Esophagus muscularis mucosa (tissue), 4 donors: ENCODE results near the gene CEACAM21. TPM values are rescaled to one million over a fixed set of nuclear protein-coding genes. Genes with fewer than 3 reads are reported as not detected.
"Not testable (repeated sequence)": the region's sequence is repeated elsewhere in the genome, so short reads cannot be mapped to it uniquely, and the experiment has no call there.

Experiments
- DNase-seq: peaks from one replicate; pipeline ENCODE4 v3.0.0-alpha.2; 2017; ENCODE audit errors: extremely low spot score
- H3K27ac ChIP-seq, 4 donors: fragments of 200-600 bp; sonication (generic); replicated peaks in 1 of 4; 1 replicate in 3 of 4; 2 replicates in 1 of 4; pipeline ENCODE4 v1.5.1; 2016 to 2019; ENCODE audit warnings: mild to moderate bottlenecking in 1 of 4
- H3K27me3 ChIP-seq, 4 donors: fragments of 200-600 bp; sonication (generic); one replicate each; pipeline versions ENCODE4 v1.5.1 to v1.6.0; 2016 to 2019
- H3K36me3 ChIP-seq, 4 donors: fragments of 200-600 bp; sonication (generic); one replicate each; pipeline ENCODE4 v1.5.1; 2016 to 2019
- H3K4me1 ChIP-seq, 4 donors: fragments of 200-600 bp; sonication (generic); one replicate each; pipeline ENCODE4 v1.5.1; 2016 to 2019
- H3K4me3 ChIP-seq, 4 donors: fragments of 200-600 bp; sonication (generic); 1 replicate in 2 of 4; 2 replicates in 2 of 4; pipeline ENCODE4 v1.5.1; 2016 to 2019; ENCODE audit warnings: mild to moderate bottlenecking in 4 of 4, moderate library complexity in 1 of 4
- H3K9me3 ChIP-seq, 4 donors: fragments of 200-600 bp; sonication (generic); 1 replicate in 3 of 4; 2 replicates in 1 of 4; pipeline ENCODE4 v1.5.1; 2016 to 2019
- CTCF ChIP-seq, 3 experiments: fragments of 200-600 bp in 2 of 3; fragments of 450-650 bp in 1 of 3; sonication (generic) in 2 of 3; IDR thresholded peaks; one replicate each; pipeline ENCODE4 v1.5.1; 2017 to 2019; ENCODE audit warnings: antibody characterized with exemption in 3 of 3, mild to moderate bottlenecking in 2 of 3, moderate library complexity in 1 of 3
- EP300 ChIP-seq: sonication (generic); formaldehyde crosslinking; IDR thresholded peaks from one replicate; pipeline ENCODE4 v1.6.1; 2017; ENCODE audit warnings: antibody characterized with exemption
- POLR2A ChIP-seq: fragments of 450-650 bp; IDR thresholded peaks from one replicate; pipeline ENCODE4 v1.6.1; 2017; ENCODE audit warnings: antibody characterized with exemption, moderate library complexity, mild to moderate bottlenecking, low read depth
- POLR2AphosphoS5 ChIP-seq, 2 donors: sonication (generic); formaldehyde crosslinking; IDR thresholded peaks; one replicate each; pipeline ENCODE4 v1.6.1; 2017; ENCODE audit warnings: antibody characterized with exemption in 2 of 2
- WGBS: methylation state at CpG from one replicate; pipeline ENCODE4 v1.1.5; 2018; 5-methylcytosine and 5-hydroxymethylcytosine counted together
- intact Hi-C: fragments of 100-400 bp; cut with DNase I; formaldehyde crosslinking; loops from one replicate; pipeline ENCODE4 v1.15.1; 2023
- total RNA-seq, 4 donors: library from RNA; depleted of rRNA; stranded (reverse); fragments of >200 nt; gene quantifications; one replicate each; pipeline versions ENCODE4 v1.1.0 to v1.2.1, GENCODE V29; 2016

CEACAM21 gene
- total RNA-seq, 4 donors from 2014 or later: 0.83 to 1.8 TPM; not detected in 2

GRCh38 chr19:41578886-41579285, 2.9 kb downstream of the CEACAM21 start:
- Histone ChIP-seq H3K36me3 (no peaks in the 10 kb centered on the region), H3K4me3 (no peak overlapping the region), H3K27me3 (peaks cover 0 to 38% (median 0%) of the 10 kb centered on the region in 4 donors), H3K4me1 (no peaks in the 10 kb centered on the region), H3K9me3 (peaks cover 0 to 27% (median 11%) of the 10 kb centered on the region in 4 donors), H3K27ac (no peak overlapping the region)
- TF ChIP-seq POLR2AphosphoS5 (IDR thresholded peaks at IDR 0.05): no peak
- no peak for TF ChIP-seq POLR2A
- TF ChIP-seq EP300: no peak
- no peak for TF ChIP-seq CTCF (IDR thresholded peaks at IDR 0.05)
- intact Hi-C loops: no loop called here
- 39% methylated on average over 2 of the region's 2 CpGs for WGBS
- peak; percentile 81 for DNase-seq

- intact Hi-C loops, H3K4me3 ChIP-seq, H3K36me3 ChIP-seq, DNase-seq, H3K27ac ChIP-seq, H3K4me1 ChIP-seq: not testable (repeated sequence)
- peaks cover 0 to 27% (median 11%) of the 10 kb centered on the region in 4 donors for H3K9me3 ChIP-seq
- H3K27me3 ChIP-seq: peaks cover 0 to 31% (median 0%) of the 10 kb centered on the region in 4 donors
- 72% methylated on average over 4 of the region's 4 CpGs for WGBS
These were observed 5.1 kb downstream of the CEACAM21 start for GRCh38 chr19:41581068-41581467.

GRCh38 chr19:41582577-41583182, 6.7 kb downstream of the CEACAM21 start:
- H3K9me3 ChIP-seq: peaks cover 0 to 27% (median 11%) of the 10 kb centered on the region in 4 donors
- H3K27ac ChIP-seq, DNase-seq, H3K4me3 ChIP-seq, intact Hi-C loops, H3K4me1 ChIP-seq, H3K36me3 ChIP-seq: not testable (repeated sequence)
- peaks cover 0 to 39% (median 0%) of the 10 kb centered on the region in 4 donors for H3K27me3 ChIP-seq
- 67% methylated on average over 1 of the region's 1 CpG for WGBS

GRCh38 chr19:41584260-41584810, 8.4 kb downstream of the CEACAM21 start:
- H3K36me3 ChIP-seq: no peaks in the 10 kb centered on the region
- H3K27me3 ChIP-seq: peaks cover 0 to 46% (median 0%) of the 10 kb centered on the region in 4 donors
- H3K4me1 ChIP-seq: no peaks in the 10 kb centered on the region
- no peak for TF ChIP-seq POLR2AphosphoS5 (IDR thresholded peaks at IDR 0.05)
- no peak for TF ChIP-seq CTCF (IDR thresholded peaks at IDR 0.05)
- TF ChIP-seq POLR2A: no peak
- TF ChIP-seq EP300: no peak
- peaks cover 0 to 27% (median 11%) of the 10 kb centered on the region in 4 donors for H3K9me3 ChIP-seq
- WGBS: 59% methylated on average over 5 of the region's 6 CpGs
- H3K27ac ChIP-seq: no peak overlapping the region
- DNase-seq: peak; percentile 55
- no peak overlapping the region for H3K4me3 ChIP-seq
- intact Hi-C loops: no loop called here

GRCh38 chr19:41584931-41585330, 9.0 kb downstream of the CEACAM21 start:
- 88% methylated on average over 1 of the region's 1 CpG for WGBS
- Histone ChIP-seq H3K27me3 (peaks cover 0 to 52% (median 0%) of the 10 kb centered on the region in 4 donors), H3K36me3 (no peaks in the 10 kb centered on the region), H3K27ac (no peak overlapping the region), H3K9me3 (peaks cover 0 to 27% (median 11%) of the 10 kb centered on the region in 4 donors), H3K4me1 (no peaks in the 10 kb centered on the region), H3K4me3 (no peak overlapping the region)
- DNase-seq: peak; percentile 47
- intact Hi-C loops: no loop called here
- TF ChIP-seq CTCF (IDR thresholded peaks at IDR 0.05) (no peak), POLR2A (no peak), EP300 (no peak), POLR2AphosphoS5 (IDR thresholded peaks at IDR 0.05) (no peak)

GRCh38 chr19:41586064-41586463, 10.1 kb downstream of the CEACAM21 start:
- TF ChIP-seq CTCF (IDR thresholded peaks at IDR 0.05) (no peak), POLR2A (no peak), POLR2AphosphoS5 (IDR thresholded peaks at IDR 0.05) (no peak), EP300 (no peak)
- H3K4me1 ChIP-seq: no peaks in the 10 kb centered on the region
- H3K4me3 ChIP-seq: no peak overlapping the region
- H3K27me3 ChIP-seq: peaks cover 0 to 57% (median 0%) of the 10 kb centered on the region in 4 donors
- no peak overlapping the region for H3K27ac ChIP-seq
- DNase-seq: peak; percentile 53
- H3K36me3 ChIP-seq: no peaks in the 10 kb centered on the region
- H3K9me3 ChIP-seq: peaks cover 0 to 19% (median 7%) of the 10 kb centered on the region in 4 donors
- intact Hi-C loops: no loop called here
